Measurements from ENCODE around the gene SERPINB13.

GRCh38 chr18:63648241-63648640, 61.1 kb downstream of the SERPINB13 start:
- TF ChIP-seq GATA2 (IDR thresholded peaks at IDR 0.05; ENCODE audit: low read depth, low read length) (no peak), GATA3 (IDR thresholded peaks at IDR 0.05; ENCODE audit: low read depth, low read length) (no peak)
